NT2/D1 (cell line): Measurements from ENCODE around the gene DCTN4.

Experiments used
- YY1 ChIP-seq: IDR thresholded peaks from 2 replicates; pipeline ENCODE4 v1.6.1; 2011; ENCODE audit not compliant: insufficient read length, insufficient read depth
- ZNF274 ChIP-seq: IDR thresholded peaks from 2 replicates; pipeline ENCODE4 v1.6.1; 2011; ENCODE audit warnings: mild to moderate bottlenecking, low read depth, low read length

- TF ChIP-seq YY1 (no peak), ZNF274 (no peak)
Observed at GRCh38 chr5:150689120-150689519, 69.7 kb downstream of the DCTN4 start.
